Measurements from ENCODE around the gene CYTIP. TPM values are rescaled to one million over a fixed set of nuclear protein-coding genes. Genes with fewer than 3 reads are reported as not detected.
A peak's percentile ranks its signal among the peaks of the same experiment; 100 is the strongest.

CYTIP gene
- total and polyA plus RNA-seq, 2 of the 13 experiments (the other 11 are each of a cell fraction or from before 2014, with no cell fraction given): not detected

DNA sequence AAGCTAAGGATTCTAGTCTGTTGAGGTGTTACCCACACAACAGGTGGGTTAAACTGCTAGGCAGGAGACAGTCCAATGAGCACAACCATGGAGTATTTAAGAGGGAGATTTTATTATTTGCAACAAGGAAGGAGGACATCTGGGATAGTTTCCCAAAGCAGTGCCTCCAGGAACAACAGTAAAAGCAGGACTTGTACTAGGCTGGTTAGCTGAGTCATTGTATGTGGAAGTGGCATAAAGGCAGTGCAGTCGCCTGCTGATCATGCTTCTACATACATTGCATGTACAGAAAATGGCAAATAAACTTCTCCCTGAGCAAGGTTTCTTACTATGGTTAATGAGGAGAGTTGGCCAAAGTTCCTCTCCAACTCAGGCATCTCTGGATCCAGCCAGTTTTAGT is 46.1 kb upstream of the CYTIP start:
- Histone ChIP-seq H2AFZ (ENCODE audit: low read length) (no peak overlapping the region), H4K20me1 (ENCODE audit: insufficient read depth, low read length) (no peaks in the 10 kb centered on the region), H3K27me3 (ENCODE audit: control insufficient read depth in 1 of 2, insufficient read depth in 2 of 2, low read length in 2 of 2) (no peaks in the 10 kb centered on the region), H3K9ac (ENCODE audit: insufficient read depth, low read depth, low read length) (no peak overlapping the region), H3K4me2 (ENCODE audit: low read depth, low read length) (no peak overlapping the region), H3K36me3 (replicated peaks in 1 of 2; ENCODE audit: control insufficient read depth in 1 of 2, insufficient read depth in 2 of 2, low read length in 2 of 2) (no peaks in the 10 kb centered on the region), H3K9me3 (ENCODE audit: low read length) (no peaks in the 10 kb centered on the region), H3K4me3 (replicated peaks in 1 of 3; ENCODE audit: insufficient read depth in 1 of 3, low read depth in 2 of 3, low read length in 3 of 3) (no peak overlapping the region), H3K4me1 (ENCODE audit: insufficient read depth, low read length) (no peaks in the 10 kb centered on the region), H3K27ac (ENCODE audit: extremely low read length, insufficient read depth, low read length) (no peak overlapping the region), H3K79me2 (ENCODE audit: insufficient read depth, low read length) (no peaks in the 10 kb centered on the region)
- ATAC-seq (no peak), DNase-seq (ENCODE audit: low spot score) (no peak), FAIRE-seq (no peak)
- CTCF ChIA-PET (ENCODE audit: low intra/inter-chr PET ratio, low total read pairs): no interaction called here
- 0% methylated on average over 1 of the region's 1 CpG for WGBS (ENCODE audit: low lambda C conversion rate)
- no peak for TF ChIP-seq HDAC1 (CRISPR knock-in tag; IDR thresholded peaks at IDR 0.05)
- TF ChIP-seq NFE2L2 (IDR thresholded peaks at IDR 0.05; ENCODE audit: low read length): no peak
- BruUV-seq (replicated peaks): no TSS peak
- POLR2A ChIA-PET: no interaction called here
- in situ Hi-C loops (cut with HindIII; ENCODE audit: extremely low pct_ligation_motif_present, low pct_unique_long_range_greater_than_20kb): loop anchor here (5.0 to 25.0 kb wide), 2 partner anchors 272 to 517 kb away; no protein-coding TSS in a partner anchor
- intact Hi-C loops (cut with micrococcal nuclease; ENCODE audit: unreplicated experiment): no loop called here

DNA sequence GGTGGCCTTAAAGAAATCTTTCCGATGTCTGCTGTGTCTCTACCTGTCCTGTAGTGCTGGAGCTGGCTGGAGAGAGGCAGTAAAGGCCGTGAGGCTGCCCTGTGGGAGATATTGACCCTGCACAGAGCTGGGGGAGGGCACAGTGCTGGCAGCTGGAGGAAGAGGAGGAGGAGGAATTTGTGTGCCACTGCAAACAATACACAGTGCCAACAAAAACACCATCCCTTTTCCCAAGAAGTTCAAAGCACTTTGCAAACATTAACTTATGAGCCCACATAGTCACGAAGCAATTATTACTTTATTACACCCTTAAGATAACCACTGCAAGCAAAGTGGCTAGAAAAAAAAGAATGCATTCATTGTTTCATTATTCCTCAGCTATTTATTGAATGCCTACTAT is 45.0 kb upstream of the CYTIP start:
- 10% methylated on average over 3 of the region's 3 CpGs for WGBS (ENCODE audit: low lambda C conversion rate)
- no peak for TF ChIP-seq ZNF556 (CRISPR knock-in tag; IDR thresholded peaks at IDR 0.05; ENCODE audit: borderline replicate concordance)
- TF ChIP-seq ZKSCAN1 (IDR thresholded peaks at IDR 0.05; ENCODE audit: low read length): 0 out of 2 replicates have a peak, but pooled peaks have one; percentile 25
- H3K27me3 ChIP-seq (ENCODE audit: control insufficient read depth in 1 of 2, insufficient read depth in 2 of 2, low read length in 2 of 2): no peaks in the 10 kb centered on the region
- intact Hi-C loops (cut with micrococcal nuclease; ENCODE audit: unreplicated experiment) (no loop called here), in situ Hi-C loops (cut with HindIII; ENCODE audit: extremely low pct_ligation_motif_present, low pct_unique_long_range_greater_than_20kb) (loop anchor here (25.0 kb wide), 1 partner anchor 273 kb away; no protein-coding TSS in a partner anchor)
- H2AFZ ChIP-seq (ENCODE audit: low read length): no peak overlapping the region
- no peak for DNase-seq (ENCODE audit: low spot score)
- H3K9me3 ChIP-seq (ENCODE audit: low read length): no peaks in the 10 kb centered on the region
- no peaks in the 10 kb centered on the region for H3K4me1 ChIP-seq (ENCODE audit: insufficient read depth, low read length)
- POLR2A ChIA-PET: no interaction called here
- H4K20me1 ChIP-seq (ENCODE audit: insufficient read depth, low read length): no peaks in the 10 kb centered on the region
- no TSS peak for BruUV-seq (replicated peaks)
- no peak overlapping the region for H3K27ac ChIP-seq (ENCODE audit: extremely low read length, insufficient read depth, low read length)
- ATAC-seq: peak; percentile 60
- CTCF ChIA-PET (ENCODE audit: low intra/inter-chr PET ratio, low total read pairs): no interaction called here
- H3K36me3 ChIP-seq (replicated peaks in 1 of 2; ENCODE audit: control insufficient read depth in 1 of 2, insufficient read depth in 2 of 2, low read length in 2 of 2): no peaks in the 10 kb centered on the region
- no peak overlapping the region for H3K9ac ChIP-seq (ENCODE audit: insufficient read depth, low read depth, low read length)
- no peaks in the 10 kb centered on the region for H3K79me2 ChIP-seq (ENCODE audit: insufficient read depth, low read length)
- H3K4me3 ChIP-seq (replicated peaks in 1 of 3; ENCODE audit: insufficient read depth in 1 of 3, low read depth in 2 of 3, low read length in 3 of 3): no peak overlapping the region
- peak; percentile 4 for FAIRE-seq
- H3K4me2 ChIP-seq (ENCODE audit: low read depth, low read length): no peak overlapping the region
